Subcutaneous adipose tissue (tissue), 4 donors: ENCODE measurements around the gene FGF8. TPM values are rescaled to one million over a fixed set of nuclear protein-coding genes. Genes with fewer than 3 reads are reported as not detected.

Source experiments
- total RNA-seq, 4 donors: library from RNA; depleted of rRNA; stranded (reverse); fragments of >200 nt; gene quantifications; one replicate each; pipeline ENCODE4 v1.1.0, GENCODE V29; 2016
- TF ChIP-seq, protein P1 (sequence below): fragments of 450-650 bp; IDR thresholded peaks from one replicate; pipeline ENCODE4 v1.5.1; 2016; ENCODE audit warnings: low read depth, mild to moderate bottlenecking, control low read depth, antibody characterized with exemption, moderate library complexity

FGF8 gene
- total RNA-seq, 4 donors from 2014 or later, result not detected

DNA sequence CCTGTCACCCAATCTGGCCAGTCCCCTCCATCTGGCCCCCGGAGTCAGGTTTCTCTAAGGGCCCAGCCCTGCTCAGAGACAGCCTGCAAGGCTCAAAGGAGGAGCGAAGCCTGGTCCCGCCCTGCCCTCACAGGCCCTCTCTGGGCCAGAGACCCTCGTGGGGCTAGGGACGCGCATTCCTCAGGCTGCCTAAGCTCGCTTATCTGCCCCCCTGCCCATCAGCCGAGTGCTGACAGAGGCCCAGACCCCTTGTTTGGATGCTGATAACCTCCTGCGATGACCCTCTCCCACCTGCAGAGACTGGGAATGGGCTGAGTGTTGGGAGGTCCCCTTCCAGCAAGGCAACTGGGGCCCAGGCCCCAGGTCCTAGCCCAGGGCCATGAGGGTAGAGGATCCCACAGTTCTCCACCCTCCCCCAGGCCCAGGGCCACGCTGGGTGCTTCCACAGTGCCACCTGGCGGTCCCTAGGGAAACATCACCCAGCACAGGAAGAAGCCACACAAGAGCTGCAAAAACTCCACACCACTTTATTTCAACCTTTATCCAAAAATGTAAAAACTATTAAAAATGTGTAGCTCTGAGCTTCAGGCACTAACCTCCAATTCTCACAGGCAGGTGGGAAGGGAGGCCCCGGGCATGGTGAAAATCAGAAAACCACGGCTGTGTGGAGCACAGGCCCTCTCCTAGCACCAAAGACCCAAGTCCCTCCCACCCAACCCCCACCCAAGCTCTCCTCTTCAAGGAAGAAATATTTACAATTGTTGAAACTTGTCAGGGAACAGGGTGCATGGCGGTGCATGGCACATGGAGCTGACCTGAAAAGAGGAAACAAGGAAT lies 5.1 kb upstream of the FGF8 start:
- TF ChIP-seq, protein P1, sequence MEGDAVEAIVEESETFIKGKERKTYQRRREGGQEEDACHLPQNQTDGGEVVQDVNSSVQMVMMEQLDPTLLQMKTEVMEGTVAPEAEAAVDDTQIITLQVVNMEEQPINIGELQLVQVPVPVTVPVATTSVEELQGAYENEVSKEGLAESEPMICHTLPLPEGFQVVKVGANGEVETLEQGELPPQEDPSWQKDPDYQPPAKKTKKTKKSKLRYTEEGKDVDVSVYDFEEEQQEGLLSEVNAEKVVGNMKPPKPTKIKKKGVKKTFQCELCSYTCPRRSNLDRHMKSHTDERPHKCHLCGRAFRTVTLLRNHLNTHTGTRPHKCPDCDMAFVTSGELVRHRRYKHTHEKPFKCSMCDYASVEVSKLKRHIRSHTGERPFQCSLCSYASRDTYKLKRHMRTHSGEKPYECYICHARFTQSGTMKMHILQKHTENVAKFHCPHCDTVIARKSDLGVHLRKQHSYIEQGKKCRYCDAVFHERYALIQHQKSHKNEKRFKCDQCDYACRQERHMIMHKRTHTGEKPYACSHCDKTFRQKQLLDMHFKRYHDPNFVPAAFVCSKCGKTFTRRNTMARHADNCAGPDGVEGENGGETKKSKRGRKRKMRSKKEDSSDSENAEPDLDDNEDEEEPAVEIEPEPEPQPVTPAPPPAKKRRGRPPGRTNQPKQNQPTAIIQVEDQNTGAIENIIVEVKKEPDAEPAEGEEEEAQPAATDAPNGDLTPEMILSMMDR, result no peak

GRCh38 chr10:101780187-101780817 lies 4.4 kb upstream of the FGF8 start:
- TF ChIP-seq, protein P1, result no peak

- TF ChIP-seq, protein P1, result no peak
These were observed 3.8 kb upstream of the FGF8 start for GRCh38 chr10:101779544-101780186.

- TF ChIP-seq, protein P1, result no peak
These were observed 3.0 kb upstream of the FGF8 start for GRCh38 chr10:101778781-101779543.

DNA sequence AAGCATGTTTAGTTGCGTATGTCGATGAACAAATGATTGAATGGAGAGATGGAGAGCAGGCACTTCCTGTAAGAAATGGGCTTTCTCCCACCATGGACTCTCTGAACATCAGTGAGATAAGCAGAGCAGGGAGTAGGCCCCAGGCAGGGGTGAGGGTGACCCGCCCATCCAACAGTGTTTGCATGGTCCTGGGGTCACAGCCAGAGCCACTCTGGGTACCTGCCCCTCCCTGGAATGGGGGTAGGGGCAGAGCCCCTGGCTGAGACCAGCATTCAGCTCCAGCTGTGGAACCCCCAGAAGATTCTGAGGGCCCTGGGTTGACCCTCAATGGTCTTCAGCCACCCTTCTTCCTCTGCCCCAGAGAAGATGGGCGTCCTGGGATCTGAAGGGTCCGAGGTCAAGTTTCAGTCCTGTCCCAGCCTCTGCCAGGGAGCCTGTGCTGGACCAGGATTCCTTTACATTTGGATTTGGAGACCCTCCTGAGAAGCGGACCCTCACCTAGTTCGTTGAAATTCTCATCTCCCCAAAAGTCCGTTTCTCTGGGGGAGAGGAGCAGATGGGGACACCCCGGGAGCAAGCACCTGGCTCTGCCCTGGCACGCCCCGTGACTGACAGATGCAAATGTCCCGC lies 2.4 kb upstream of the FGF8 start:
- TF ChIP-seq, protein P1, result no peak

DNA sequence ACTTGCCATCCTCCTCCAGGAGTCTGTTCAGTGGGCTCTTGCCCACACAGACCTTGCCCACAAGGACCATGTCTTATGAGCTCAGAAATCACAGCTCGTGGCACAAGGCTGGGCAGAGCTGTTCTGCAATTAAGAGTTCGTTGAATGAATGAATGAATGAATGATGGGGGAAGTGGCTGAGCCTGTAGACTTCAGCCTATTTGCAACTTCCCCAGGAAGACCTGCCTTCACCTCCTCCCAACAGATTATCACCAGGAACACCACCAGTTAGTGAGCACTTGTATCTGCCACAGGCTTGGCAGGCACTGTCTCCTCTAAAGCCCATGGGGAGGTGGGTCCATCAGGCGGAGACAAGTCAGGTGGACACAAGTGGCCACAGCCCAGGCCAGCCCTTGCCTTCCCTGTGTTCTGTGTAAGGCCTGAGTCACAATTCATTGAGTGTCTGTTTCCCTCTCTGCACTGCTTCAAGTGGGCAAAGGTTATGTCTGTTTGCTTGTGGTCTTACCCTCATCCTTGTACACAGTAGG lies 1.8 kb upstream of the FGF8 start:
- TF ChIP-seq, protein P1, result no peak
